Astrocyte (in vitro differentiated cells and primary cell): Measurements from ENCODE around the gene PYROXD2. TPM values are rescaled to one million over a fixed set of nuclear protein-coding genes. Genes with fewer than 3 reads are reported as not detected.

ENCODE experiments used
- DNase-seq: peaks from one replicate; pipeline ENCODE4 v3.0.0-alpha.2; 2010; ENCODE audit warnings: low read depth
- FAIRE-seq: peaks from 2 replicates; lab custom pipeline; 2011; peaks lifted over from hg19 to GRCh38; lab: Jason Lieb, UNC
- H2AFZ ChIP-seq: 2 replicates; pipeline ENCODE4 v1.6.0; 2012; ENCODE audit warnings: low read depth, low read length, inconsistent platforms
- H3K27ac ChIP-seq: 2 replicates; pipeline ENCODE4 v1.5.1; 2011; ENCODE audit warnings: low read depth, low read length, inconsistent platforms
- H3K27me3 ChIP-seq: 2 replicates; pipeline ENCODE4 v1.6.0; 2011; ENCODE audit warnings: low read length, inconsistent platforms; ENCODE audit not compliant: insufficient read depth
- H3K36me3 ChIP-seq: 2 replicates; pipeline ENCODE4 v1.5.1; 2011; ENCODE audit warnings: low read length, inconsistent platforms; ENCODE audit not compliant: insufficient read depth
- H3K4me1 ChIP-seq: 2 replicates; pipeline ENCODE4 v1.5.1; 2011; ENCODE audit warnings: low read length, inconsistent platforms; ENCODE audit not compliant: insufficient read depth
- H3K4me2 ChIP-seq: 2 replicates; pipeline ENCODE4 v1.6.0; 2012; ENCODE audit warnings: low read length, inconsistent platforms
- H3K4me3 ChIP-seq: 2 replicates; pipeline ENCODE4 v1.5.1; 2011; ENCODE audit warnings: low read depth, mild to moderate bottlenecking, low read length, inconsistent platforms; ENCODE audit not compliant: insufficient read depth
- H3K79me2 ChIP-seq: 2 replicates; pipeline ENCODE4 v1.6.0; 2012; ENCODE audit warnings: mild to moderate bottlenecking, low read length, inconsistent platforms; ENCODE audit not compliant: insufficient read depth
- H3K9ac ChIP-seq: 2 replicates; pipeline ENCODE4 v1.6.0; 2012; ENCODE audit warnings: mild to moderate bottlenecking, low read length, inconsistent platforms
- H3K9me3 ChIP-seq: 2 replicates; pipeline ENCODE4 v1.5.1; 2012; ENCODE audit warnings: low read depth, mild to moderate bottlenecking, low read length, inconsistent platforms; ENCODE audit not compliant: insufficient read depth
- H4K20me1 ChIP-seq: 2 replicates; pipeline ENCODE4 v1.6.0; 2012; ENCODE audit warnings: low read length, inconsistent platforms; ENCODE audit not compliant: insufficient read depth
- H3K27ac Mint-ChIP-seq: one replicate; pipeline ENCODE4 v1.8.0; 2021; ENCODE audit warnings: mild to moderate bottlenecking, mixed read lengths; ENCODE audit not compliant: unreplicated experiment
- H3K27me3 Mint-ChIP-seq: one replicate; pipeline ENCODE4 v1.8.0; 2021; ENCODE audit warnings: low read depth, mixed read lengths; ENCODE audit not compliant: unreplicated experiment
- H3K36me3 Mint-ChIP-seq: one replicate; pipeline ENCODE4 v1.8.0; 2021; ENCODE audit warnings: low read depth, mixed read lengths; ENCODE audit not compliant: unreplicated experiment
- H3K4me1 Mint-ChIP-seq: one replicate; pipeline ENCODE4 v1.8.0; 2021; ENCODE audit warnings: low read depth, mixed read lengths; ENCODE audit not compliant: unreplicated experiment
- H3K4me3 Mint-ChIP-seq: one replicate; pipeline ENCODE4 v1.8.0; 2021; ENCODE audit warnings: mild to moderate bottlenecking, moderate library complexity, mixed read lengths; ENCODE audit not compliant: unreplicated experiment
- H3K9me3 Mint-ChIP-seq: one replicate; pipeline ENCODE4 v1.8.0; 2021; ENCODE audit warnings: mild to moderate bottlenecking, mixed read lengths; ENCODE audit not compliant: unreplicated experiment
- EZH2 ChIP-seq: IDR thresholded peaks from 2 replicates; pipeline ENCODE4 v1.6.1; 2012; ENCODE audit warnings: mild to moderate bottlenecking, low read length, inconsistent platforms; ENCODE audit not compliant: insufficient read depth
- total RNA-seq: library from RNA; stranded (reverse); gene quantifications from 2 replicates; pipeline ENCODE4 v1.2.1, GENCODE V29; 2021
- TF ChIP-seq, protein P1 (sequence below): IDR thresholded peaks from 2 replicates; pipeline ENCODE4 v1.5.1; 2011; ENCODE audit warnings: low read depth, mild to moderate bottlenecking, inconsistent platforms, low read length, moderate library complexity; ENCODE audit not compliant: insufficient read depth

The PYROXD2 gene
- total RNA-seq, 1 donor from 2014 or later: 4.5 TPM

- no peaks in the 10 kb centered on the region for H3K27me3 ChIP-seq
- Mint-ChIP-seq H3K4me3 (no peak overlapping the region), H3K36me3 (no peaks in the 10 kb centered on the region), H3K27me3 (peaks cover 11% of the 10 kb centered on the region), H3K27ac (no peak overlapping the region), H3K4me1 (peaks cover 7% of the 10 kb centered on the region), H3K9me3 (no peaks in the 10 kb centered on the region)
- H3K79me2 ChIP-seq: peaks cover 9% of the 10 kb centered on the region
- no peak overlapping the region for H3K4me3 ChIP-seq
- no peak overlapping the region for H3K27ac ChIP-seq
- FAIRE-seq (no peak), DNase-seq (no peak)
- peaks cover 18% of the 10 kb centered on the region for H3K4me1 ChIP-seq
- H2AFZ ChIP-seq: no peak overlapping the region
- no peaks in the 10 kb centered on the region for H4K20me1 ChIP-seq
- no peak overlapping the region for H3K4me2 ChIP-seq
- H3K9me3 ChIP-seq: no peaks in the 10 kb centered on the region
- TF ChIP-seq, protein P1, sequence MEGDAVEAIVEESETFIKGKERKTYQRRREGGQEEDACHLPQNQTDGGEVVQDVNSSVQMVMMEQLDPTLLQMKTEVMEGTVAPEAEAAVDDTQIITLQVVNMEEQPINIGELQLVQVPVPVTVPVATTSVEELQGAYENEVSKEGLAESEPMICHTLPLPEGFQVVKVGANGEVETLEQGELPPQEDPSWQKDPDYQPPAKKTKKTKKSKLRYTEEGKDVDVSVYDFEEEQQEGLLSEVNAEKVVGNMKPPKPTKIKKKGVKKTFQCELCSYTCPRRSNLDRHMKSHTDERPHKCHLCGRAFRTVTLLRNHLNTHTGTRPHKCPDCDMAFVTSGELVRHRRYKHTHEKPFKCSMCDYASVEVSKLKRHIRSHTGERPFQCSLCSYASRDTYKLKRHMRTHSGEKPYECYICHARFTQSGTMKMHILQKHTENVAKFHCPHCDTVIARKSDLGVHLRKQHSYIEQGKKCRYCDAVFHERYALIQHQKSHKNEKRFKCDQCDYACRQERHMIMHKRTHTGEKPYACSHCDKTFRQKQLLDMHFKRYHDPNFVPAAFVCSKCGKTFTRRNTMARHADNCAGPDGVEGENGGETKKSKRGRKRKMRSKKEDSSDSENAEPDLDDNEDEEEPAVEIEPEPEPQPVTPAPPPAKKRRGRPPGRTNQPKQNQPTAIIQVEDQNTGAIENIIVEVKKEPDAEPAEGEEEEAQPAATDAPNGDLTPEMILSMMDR: no peak
- TF ChIP-seq EZH2: no peak
- no peak overlapping the region for H3K9ac ChIP-seq
- H3K36me3 ChIP-seq: no peaks in the 10 kb centered on the region
Measured at GRCh38 chr10:98410759-98411158, 4.2 kb downstream of the PYROXD2 start.

DNA sequence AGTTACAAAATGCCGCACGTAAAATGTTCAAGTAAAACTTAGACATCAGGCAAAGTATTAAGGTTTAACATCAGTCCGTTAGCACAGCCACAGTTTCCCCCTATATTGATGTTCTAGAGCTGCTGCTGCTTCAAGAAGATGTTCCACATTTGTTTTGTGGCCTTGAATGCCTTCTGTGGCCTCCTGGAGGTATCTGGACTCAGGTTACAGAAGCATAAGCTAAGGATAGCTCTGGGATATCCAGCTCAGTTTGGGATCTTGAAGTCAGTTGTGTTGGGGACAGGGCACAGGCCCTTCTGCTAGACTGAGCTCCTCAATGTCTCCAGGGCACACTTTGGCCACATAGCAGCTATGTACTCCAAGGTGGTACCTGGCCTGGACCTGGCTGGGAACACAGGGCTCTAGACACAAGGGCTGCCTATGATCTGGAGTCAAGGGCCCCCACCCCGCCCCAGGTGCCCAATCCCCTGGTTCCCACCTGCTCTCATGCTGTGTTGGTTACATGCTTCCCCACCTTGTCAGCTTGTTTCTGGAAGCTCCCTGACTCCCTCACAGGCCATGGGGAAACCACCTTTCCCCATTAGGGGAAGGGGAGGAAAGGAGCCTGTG is 4.7 kb downstream of the PYROXD2 start:
- Histone ChIP-seq H3K27ac (no peak overlapping the region), H2AFZ (no peak overlapping the region), H3K4me2 (no peak overlapping the region), H3K27me3 (no peaks in the 10 kb centered on the region), H3K4me1 (peaks cover 14% of the 10 kb centered on the region), H3K4me3 (no peak overlapping the region), H3K9me3 (no peaks in the 10 kb centered on the region), H3K36me3 (no peaks in the 10 kb centered on the region), H3K9ac (no peak overlapping the region), H3K79me2 (peaks cover 9% of the 10 kb centered on the region), H4K20me1 (no peaks in the 10 kb centered on the region)
- no peaks in the 10 kb centered on the region for H3K9me3 Mint-ChIP-seq
- no peaks in the 10 kb centered on the region for H3K36me3 Mint-ChIP-seq
- TF ChIP-seq, protein P1: no peak
- TF ChIP-seq EZH2: no peak
- DNase-seq: no peak
- H3K4me3 Mint-ChIP-seq: no peak overlapping the region
- no peak overlapping the region for H3K27ac Mint-ChIP-seq
- H3K4me1 Mint-ChIP-seq: peaks cover 6% of the 10 kb centered on the region
- H3K27me3 Mint-ChIP-seq: peaks cover 11% of the 10 kb centered on the region
- FAIRE-seq: no peak

DNA sequence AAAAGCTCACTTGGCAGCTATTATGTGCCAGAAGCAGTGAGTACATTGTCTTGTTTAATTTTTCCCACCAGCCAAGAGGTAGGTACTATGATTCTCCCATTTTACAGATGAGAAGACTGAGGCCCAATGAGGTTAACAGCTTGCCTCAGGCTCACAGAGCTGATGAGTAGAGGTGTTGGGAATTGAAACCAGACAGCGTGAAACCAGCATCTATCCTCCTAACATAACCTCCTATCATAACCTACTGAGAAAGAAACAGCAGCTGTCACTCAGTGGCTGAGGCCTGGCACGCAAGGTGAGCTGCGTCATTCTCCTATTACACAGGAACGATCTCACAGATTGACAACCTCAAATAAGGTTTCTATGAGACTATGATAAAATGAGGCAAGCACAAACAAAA is 6.2 kb downstream of the PYROXD2 start:
- peaks cover 11% of the 10 kb centered on the region for H3K27me3 Mint-ChIP-seq
- Histone ChIP-seq H3K9me3 (no peaks in the 10 kb centered on the region), H3K4me1 (peaks cover 9% of the 10 kb centered on the region), H3K36me3 (no peaks in the 10 kb centered on the region), H3K27me3 (no peaks in the 10 kb centered on the region), H4K20me1 (no peaks in the 10 kb centered on the region), H3K4me2 (no peak overlapping the region), H3K27ac (no peak overlapping the region), H3K79me2 (no peaks in the 10 kb centered on the region), H3K4me3 (no peak overlapping the region), H2AFZ (no peak overlapping the region), H3K9ac (no peak overlapping the region)
- no peak overlapping the region for H3K4me3 Mint-ChIP-seq
- DNase-seq (no peak), FAIRE-seq (no peak)
- no peaks in the 10 kb centered on the region for H3K36me3 Mint-ChIP-seq
- peaks cover 13% of the 10 kb centered on the region for H3K4me1 Mint-ChIP-seq
- no peak for TF ChIP-seq EZH2
- TF ChIP-seq, protein P1: no peak
- peaks cover 2% of the 10 kb centered on the region for H3K9me3 Mint-ChIP-seq
- no peak overlapping the region for H3K27ac Mint-ChIP-seq
